HTR-8/SVneo (cell line): ENCODE measurements around the gene LZTFL1.

Experiments used
- DNase-seq: peaks from one replicate; pipeline ENCODE4 v3.0.0; 2011; ENCODE audit warnings: low spot score, mixed read lengths; ENCODE audit not compliant: insufficient read length
- FAIRE-seq: peaks from 2 replicates; lab custom pipeline; 2011; peaks lifted over from hg19 to GRCh38; lab: Jason Lieb, UNC

Gene LZTFL1

DNA sequence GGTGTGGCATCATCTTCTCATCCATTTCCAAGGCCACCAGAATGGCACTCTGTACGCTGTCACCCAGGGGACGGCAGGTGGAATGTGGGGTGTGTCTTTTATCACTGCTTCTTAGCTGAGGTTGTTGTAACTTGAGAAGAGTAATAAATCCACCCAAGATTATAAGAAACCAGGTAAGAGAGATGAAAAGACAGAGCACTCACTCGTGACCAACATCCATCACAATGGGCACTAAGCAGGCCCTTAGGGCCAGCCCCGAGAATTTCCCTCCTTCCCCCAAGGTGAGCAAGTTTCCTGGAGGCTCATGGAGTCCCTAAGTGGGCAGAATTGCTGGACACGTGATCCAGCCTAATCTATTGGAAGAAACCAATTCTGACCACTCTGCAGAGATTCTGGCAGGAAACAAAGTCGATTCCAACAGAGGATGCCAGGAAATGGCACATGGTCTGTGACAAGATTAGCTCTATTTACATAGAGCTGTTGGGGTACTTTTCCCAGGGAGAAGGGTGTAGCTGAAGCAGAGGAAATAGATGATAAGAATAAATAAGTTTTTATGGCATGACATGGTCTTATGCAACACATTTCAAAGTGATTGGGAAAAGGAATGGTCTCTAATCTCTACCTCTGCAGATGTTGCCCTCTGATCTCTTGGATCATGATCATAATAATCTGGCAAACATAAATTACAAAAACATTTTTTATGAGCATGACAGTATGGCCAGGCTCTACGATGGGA lies 68.0 kb downstream of the LZTFL1 start:
- DNase-seq (no peak), FAIRE-seq (no peak)
